MM.1S (cell line): ENCODE measurements around the gene P3H1.

Experiments used
- DNase-seq: peaks from one replicate; pipeline ENCODE4 v3.0.0-alpha.2; 2015
- H2AFZ ChIP-seq: fragments of 300-600 bp; sonication (generic); 2 replicates; pipeline ENCODE4 v1.6.0; 2016; ENCODE audit warnings: antibody characterized with exemption, low read length
- H3F3A ChIP-seq: fragments of 300-600 bp; sonication (generic); 2 replicates; pipeline ENCODE4 v1.6.1; 2016; ENCODE audit warnings: mild to moderate bottlenecking, antibody characterized with exemption, low read length, moderate library complexity, mixed read lengths; ENCODE audit not compliant: insufficient read depth
- H3K27ac ChIP-seq: fragments of 300-600 bp; sonication (generic); 2 replicates; pipeline ENCODE4 v1.5.1; 2016; ENCODE audit warnings: mild to moderate bottlenecking, low read length
- H3K27me3 ChIP-seq: fragments of 300-600 bp; sonication (generic); replicated peaks from 2 replicates; pipeline ENCODE4 v1.6.0; 2016; ENCODE audit warnings: low read length; ENCODE audit not compliant: insufficient read depth
- H3K36me3 ChIP-seq: fragments of 300-600 bp; sonication (generic); replicated peaks from 2 replicates; pipeline ENCODE4 v1.6.1; 2016; ENCODE audit warnings: mild to moderate bottlenecking, low read length, mixed read lengths; ENCODE audit not compliant: insufficient read depth
- H3K4me1 ChIP-seq: fragments of 300-600 bp; sonication (generic); 2 replicates; pipeline ENCODE4 v1.6.1; 2016; ENCODE audit warnings: low read length, mixed read lengths
- H3K4me2 ChIP-seq: fragments of 300-600 bp; sonication (generic); 2 replicates; pipeline ENCODE4 v1.6.0; 2016; ENCODE audit warnings: low read depth, low read length
- H3K4me3 ChIP-seq: fragments of 300-600 bp; sonication (generic); 2 replicates; pipeline ENCODE4 v1.5.1; 2016; ENCODE audit warnings: low read length, mixed read lengths
- H3K79me2 ChIP-seq: fragments of 300-600 bp; sonication (generic); 2 replicates; pipeline ENCODE4 v1.6.1; 2016; ENCODE audit warnings: mixed run types, low read length, mixed read lengths
- H3K9ac ChIP-seq: fragments of 300-600 bp; sonication (generic); 2 replicates; pipeline ENCODE4 v1.6.1; 2016; ENCODE audit warnings: low read length, mixed read lengths
- H3K9me2 ChIP-seq: fragments of 300-600 bp; sonication (generic); replicated peaks from 2 replicates; pipeline ENCODE4 v1.6.1; 2016; ENCODE audit warnings: mild to moderate bottlenecking, low read length, mixed read lengths; ENCODE audit not compliant: insufficient read depth
- H3K9me3 ChIP-seq: fragments of 300-600 bp; sonication (generic); replicated peaks from 2 replicates; pipeline ENCODE4 v1.6.1; 2016; ENCODE audit warnings: mild to moderate bottlenecking, low read length, mixed read lengths; ENCODE audit not compliant: insufficient read depth
- H4K20me1 ChIP-seq: fragments of 300-600 bp; sonication (generic); 2 replicates; pipeline ENCODE4 v1.6.1; 2016; ENCODE audit warnings: mild to moderate bottlenecking, low read length, moderate library complexity, mixed read lengths; ENCODE audit not compliant: insufficient read depth
- CTCF ChIP-seq: fragments of 300-600 bp; sonication (generic); IDR thresholded peaks from 2 replicates; pipeline ENCODE4 v1.5.1; 2016; ENCODE audit warnings: antibody characterized with exemption, low read length, mixed read lengths
- EZH2 ChIP-seq: fragments of 300-600 bp; sonication (generic); optimal IDR thresholded peaks from 2 replicates; pipeline ENCODE3; 2017; ENCODE audit warnings: low read depth, mild to moderate bottlenecking, antibody characterized with exemption, low read length, mixed read lengths
- EZH2phosphoT487 ChIP-seq: fragments of 300-600 bp; sonication (generic); IDR thresholded peaks from 2 replicates; pipeline ENCODE4 v1.6.1; 2018; ENCODE audit warnings: antibody characterized with exemption, low read length

Gene P3H1

GRCh38 chr1:42744148-42744413, 22.7 kb downstream of the P3H1 start:
- Histone ChIP-seq H3K27ac (no peak overlapping the region), H3K9me2 (no peaks in the 10 kb centered on the region), H3K27me3 (no peaks in the 10 kb centered on the region), H3K9me3 (no peaks in the 10 kb centered on the region), H4K20me1 (no peaks in the 10 kb centered on the region), H3K4me3 (no peak overlapping the region), H3K4me2 (no peak overlapping the region), H2AFZ (no peak overlapping the region), H3K9ac (no peak overlapping the region), H3K4me1 (no peaks in the 10 kb centered on the region), H3F3A (no peaks in the 10 kb centered on the region), H3K36me3 (no peaks in the 10 kb centered on the region), H3K79me2 (no peaks in the 10 kb centered on the region)
- TF ChIP-seq EZH2phosphoT487, result no peak
- DNase-seq, result no peak

DNA sequence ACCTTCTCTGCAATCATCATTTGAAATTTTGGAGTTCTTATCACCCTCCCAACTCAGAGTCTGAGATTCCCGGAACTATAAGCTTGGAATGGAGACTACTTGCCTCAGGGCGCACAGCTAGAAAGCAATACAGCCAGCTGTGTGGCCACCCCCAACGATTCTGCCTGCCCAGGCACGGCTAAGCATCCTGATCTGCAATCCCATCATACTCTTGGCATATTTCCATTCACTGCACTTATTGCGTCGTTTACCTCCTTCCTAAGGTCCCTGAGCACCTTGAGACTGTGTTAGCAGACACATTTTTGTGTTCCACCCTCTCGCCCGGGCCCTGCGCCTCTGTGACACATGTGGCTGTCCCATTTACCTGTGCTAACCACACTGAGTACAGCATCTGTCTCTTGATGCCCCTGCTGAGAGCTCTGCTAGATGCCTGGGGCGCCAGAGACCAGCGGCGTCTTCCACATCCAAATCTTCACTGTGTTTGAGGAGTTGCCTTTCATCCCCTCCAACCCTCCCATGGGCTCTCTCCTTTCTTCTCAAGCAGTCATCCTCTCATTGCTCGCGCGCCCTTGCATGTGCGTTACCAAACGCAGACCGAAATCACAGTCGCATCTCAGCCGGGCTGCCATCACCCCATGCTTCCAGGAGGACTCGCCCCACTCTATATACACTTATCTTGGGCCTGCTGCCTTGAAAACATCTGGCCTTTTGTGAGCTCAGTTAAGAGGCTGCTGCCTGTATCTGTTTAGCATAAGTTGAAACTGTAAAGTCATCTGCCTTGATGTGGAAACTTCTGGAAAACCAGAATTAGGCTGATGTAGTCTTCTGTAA, 23.3 kb downstream of the P3H1 start:
- no peak for DNase-seq
- H3K27ac ChIP-seq, result no peak overlapping the region
- no peaks in the 10 kb centered on the region for H3K9me2 ChIP-seq
- H3K4me2 ChIP-seq, result no peak overlapping the region
- no peaks in the 10 kb centered on the region for H3K79me2 ChIP-seq
- no peaks in the 10 kb centered on the region for H3K4me1 ChIP-seq
- H3K9ac ChIP-seq, result no peak overlapping the region
- no peaks in the 10 kb centered on the region for H3K27me3 ChIP-seq
- no peak overlapping the region for H2AFZ ChIP-seq
- no peaks in the 10 kb centered on the region for H3K36me3 ChIP-seq
- no peaks in the 10 kb centered on the region for H3F3A ChIP-seq
- no peaks in the 10 kb centered on the region for H3K9me3 ChIP-seq
- H4K20me1 ChIP-seq, result no peaks in the 10 kb centered on the region
- no peak overlapping the region for H3K4me3 ChIP-seq
- no peak for TF ChIP-seq EZH2
- TF ChIP-seq EZH2phosphoT487, result no peak
- TF ChIP-seq CTCF, result no peak

DNA sequence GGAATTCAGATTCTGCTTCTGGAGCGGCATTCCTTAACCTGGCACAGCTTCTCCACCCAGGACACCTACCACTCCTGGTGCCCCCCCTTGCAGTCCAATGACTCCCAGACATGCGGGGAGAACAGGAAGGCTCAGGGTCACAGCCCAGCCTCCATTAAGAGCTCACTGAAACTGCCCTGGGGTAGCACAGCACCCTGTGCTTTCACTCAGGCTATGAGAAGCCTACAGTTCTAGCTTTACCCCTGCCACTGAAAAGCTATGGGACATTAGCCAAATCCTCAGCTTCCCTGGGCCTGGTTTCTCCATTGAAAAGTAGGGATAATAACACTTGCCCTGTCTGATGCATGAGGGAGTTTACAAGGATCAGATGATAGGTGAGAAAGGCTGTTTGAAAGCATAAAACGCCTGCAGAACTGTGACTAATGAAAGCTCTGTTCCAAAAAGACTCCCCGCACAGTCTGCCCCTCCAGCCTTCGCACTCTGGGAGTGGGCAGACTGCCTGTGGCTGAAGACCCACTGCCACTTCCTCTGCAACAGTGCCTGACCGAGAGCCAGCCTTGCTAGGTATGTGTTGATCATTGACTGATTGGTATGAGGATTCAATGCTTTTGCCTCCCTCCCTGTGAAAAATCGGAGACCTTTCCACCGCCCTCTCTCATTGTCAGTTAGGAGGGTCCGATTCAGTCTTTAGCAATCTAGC, 24.1 kb downstream of the P3H1 start:
- DNase-seq, result no peak
- no peak overlapping the region for H3K4me2 ChIP-seq
- H3K9me3 ChIP-seq, result no peaks in the 10 kb centered on the region
- TF ChIP-seq EZH2 (no peak), CTCF (no peak), EZH2phosphoT487 (no peak)
- no peaks in the 10 kb centered on the region for H3K36me3 ChIP-seq
- no peak overlapping the region for H3K4me3 ChIP-seq
- no peak overlapping the region for H2AFZ ChIP-seq
- H3K27ac ChIP-seq, result no peak overlapping the region
- H3K79me2 ChIP-seq, result no peaks in the 10 kb centered on the region
- H3K4me1 ChIP-seq, result no peaks in the 10 kb centered on the region
- H3K27me3 ChIP-seq, result no peaks in the 10 kb centered on the region
- no peak overlapping the region for H3K9ac ChIP-seq
- H4K20me1 ChIP-seq, result no peaks in the 10 kb centered on the region
- no peaks in the 10 kb centered on the region for H3K9me2 ChIP-seq
- H3F3A ChIP-seq, result no peaks in the 10 kb centered on the region

- TF ChIP-seq EZH2, result no peak
- TF ChIP-seq EZH2phosphoT487, result no peak
- TF ChIP-seq CTCF, result no peak
- H3K4me1 ChIP-seq, result no peaks in the 10 kb centered on the region
- H3K4me2 ChIP-seq, result no peak overlapping the region
- H3K4me3 ChIP-seq, result no peak overlapping the region
- H3K27me3 ChIP-seq, result no peaks in the 10 kb centered on the region
- no peaks in the 10 kb centered on the region for H3K79me2 ChIP-seq
- no peak overlapping the region for H3K27ac ChIP-seq
- H3K9ac ChIP-seq, result no peak overlapping the region
- no peaks in the 10 kb centered on the region for H3K36me3 ChIP-seq
- no peaks in the 10 kb centered on the region for H3K9me2 ChIP-seq
- no peak overlapping the region for H2AFZ ChIP-seq
- no peak for DNase-seq
- no peaks in the 10 kb centered on the region for H3F3A ChIP-seq
- no peaks in the 10 kb centered on the region for H3K9me3 ChIP-seq
- H4K20me1 ChIP-seq, result no peaks in the 10 kb centered on the region
Measured at GRCh38 chr1:42742141-42742540, 24.7 kb downstream of the P3H1 start.
